ENCODE measurements around the gene NKAIN2. TPM values are rescaled to one million over a fixed set of nuclear protein-coding genes. Genes with fewer than 3 reads are reported as not detected.

The NKAIN2 gene
- total RNA-seq, 2 experiments from 2014 or later = not detected

GRCh38 chr6:124829822-124830221, 1026.2 kb downstream of the NKAIN2 start:
- CTCF ChIA-PET = no interaction called here
- no peaks in the 10 kb centered on the region for H3K9me3 Mint-ChIP-seq (ENCODE audit: low read depth)
- no peak for ATAC-seq
- no peaks in the 10 kb centered on the region for H3K36me3 Mint-ChIP-seq
- DNase-seq = no peak
- H3K4me1 Mint-ChIP-seq = no peaks in the 10 kb centered on the region
- no peak overlapping the region for H3K4me3 Mint-ChIP-seq
- H3K27me3 Mint-ChIP-seq = no peaks in the 10 kb centered on the region
- no peak overlapping the region for H3K27ac Mint-ChIP-seq

DNA sequence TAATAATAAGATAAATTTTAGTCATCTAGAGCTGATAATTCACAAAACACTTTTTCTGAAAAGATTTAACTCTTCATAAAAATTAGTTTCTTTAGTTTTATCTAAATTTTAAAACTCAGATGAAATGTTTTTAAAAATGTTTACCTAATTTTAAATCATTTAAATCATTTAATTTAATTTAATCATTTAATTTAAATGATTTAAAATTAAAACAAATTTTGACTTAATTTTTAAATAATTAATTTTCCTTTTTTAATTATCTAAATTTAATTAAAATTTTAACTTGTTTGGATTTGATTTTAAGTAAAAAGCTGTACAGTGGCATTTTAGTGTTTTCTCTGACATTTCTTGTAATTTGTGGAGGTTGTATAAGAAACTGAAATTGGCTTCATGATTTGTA, 1026.8 kb downstream of the NKAIN2 start:
- no peaks in the 10 kb centered on the region for H3K36me3 Mint-ChIP-seq
- CTCF ChIA-PET = no interaction called here
- H3K4me1 Mint-ChIP-seq = no peaks in the 10 kb centered on the region
- no peaks in the 10 kb centered on the region for H3K27me3 Mint-ChIP-seq
- no peak for ATAC-seq
- DNase-seq = no peak
- H3K27ac Mint-ChIP-seq = no peak overlapping the region
- no peak overlapping the region for H3K4me3 Mint-ChIP-seq
- H3K9me3 Mint-ChIP-seq (ENCODE audit: low read depth) = no peaks in the 10 kb centered on the region

- H3K9me3 Mint-ChIP-seq (ENCODE audit: low read depth) = no peaks in the 10 kb centered on the region
- H3K27ac Mint-ChIP-seq = no peak overlapping the region
These were observed 1050.8 kb downstream of the NKAIN2 start for GRCh38 chr6:124854338-124854922.

DNA sequence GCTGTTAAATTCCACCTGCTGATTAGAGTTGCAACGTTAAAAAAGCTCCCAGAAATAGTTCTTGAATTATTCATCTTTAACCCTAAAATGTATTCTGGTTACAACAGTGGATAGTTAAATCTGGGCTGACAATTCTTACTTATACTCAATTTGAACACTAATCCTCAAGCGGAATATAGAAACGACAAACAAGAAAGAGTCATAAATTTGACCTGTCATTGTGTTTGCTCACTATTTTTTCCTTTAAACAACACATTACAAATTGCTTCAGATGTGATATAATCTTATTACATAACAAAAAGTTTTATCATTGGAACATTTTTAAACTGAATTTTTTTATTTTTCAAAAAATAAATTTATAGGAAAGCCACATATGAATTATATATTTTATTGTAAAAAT, 1054.1 kb downstream of the NKAIN2 start:
- Mint-ChIP-seq H3K36me3 (no peaks in the 10 kb centered on the region), H3K27me3 (no peaks in the 10 kb centered on the region), H3K4me1 (no peaks in the 10 kb centered on the region), H3K9me3 (ENCODE audit: low read depth) (no peaks in the 10 kb centered on the region), H3K27ac (no peak overlapping the region), H3K4me3 (no peak overlapping the region)
- CTCF ChIA-PET = no interaction called here
- ATAC-seq = no peak
- no peak for DNase-seq

More at GRCh38 chr6:124854338-124854922, 1050.8 kb downstream of the NKAIN2 start:
- ATAC-seq (no peak), DNase-seq (no peak)
- Mint-ChIP-seq H3K4me1 (no peaks in the 10 kb centered on the region), H3K4me3 (no peak overlapping the region), H3K27me3 (no peaks in the 10 kb centered on the region), H3K36me3 (no peaks in the 10 kb centered on the region)
- CTCF ChIA-PET = no interaction called here

DNA sequence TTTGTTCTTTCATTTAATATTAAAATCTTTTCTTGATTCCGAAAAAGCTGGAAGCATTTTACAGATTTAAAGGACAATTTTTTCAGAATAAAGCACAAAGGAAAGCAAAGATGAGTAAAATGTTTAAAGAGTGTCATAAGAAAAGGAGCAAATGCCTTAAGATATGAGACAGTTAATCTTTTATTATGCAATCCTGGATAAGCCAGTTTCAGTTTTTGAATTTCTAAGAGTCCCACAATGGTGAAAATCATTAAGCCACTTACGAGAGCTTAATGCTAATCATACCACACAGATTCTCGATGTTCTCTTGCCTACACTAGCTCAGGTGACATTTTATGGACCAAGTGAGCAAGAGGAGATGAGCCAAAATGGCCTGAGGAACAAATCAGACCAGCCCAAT, 1054.9 kb downstream of the NKAIN2 start:
- no peak overlapping the region for H3K4me3 Mint-ChIP-seq
- ATAC-seq = no peak
- H3K4me1 Mint-ChIP-seq = no peaks in the 10 kb centered on the region
- H3K9me3 Mint-ChIP-seq (ENCODE audit: low read depth) = no peaks in the 10 kb centered on the region
- no peak overlapping the region for H3K27ac Mint-ChIP-seq
- DNase-seq = no peak
- H3K27me3 Mint-ChIP-seq = no peaks in the 10 kb centered on the region
- no peaks in the 10 kb centered on the region for H3K36me3 Mint-ChIP-seq
- CTCF ChIA-PET = no interaction called here

GRCh38 chr6:124859366-124859765, 1055.7 kb downstream of the NKAIN2 start:
- CTCF ChIA-PET = no interaction called here
- no peaks in the 10 kb centered on the region for H3K4me1 Mint-ChIP-seq
- DNase-seq (no peak), ATAC-seq (no peak)
- H3K27ac Mint-ChIP-seq = no peak overlapping the region
- no peaks in the 10 kb centered on the region for H3K9me3 Mint-ChIP-seq (ENCODE audit: low read depth)
- no peaks in the 10 kb centered on the region for H3K36me3 Mint-ChIP-seq
- H3K4me3 Mint-ChIP-seq = no peak overlapping the region
- H3K27me3 Mint-ChIP-seq = no peaks in the 10 kb centered on the region

DNA sequence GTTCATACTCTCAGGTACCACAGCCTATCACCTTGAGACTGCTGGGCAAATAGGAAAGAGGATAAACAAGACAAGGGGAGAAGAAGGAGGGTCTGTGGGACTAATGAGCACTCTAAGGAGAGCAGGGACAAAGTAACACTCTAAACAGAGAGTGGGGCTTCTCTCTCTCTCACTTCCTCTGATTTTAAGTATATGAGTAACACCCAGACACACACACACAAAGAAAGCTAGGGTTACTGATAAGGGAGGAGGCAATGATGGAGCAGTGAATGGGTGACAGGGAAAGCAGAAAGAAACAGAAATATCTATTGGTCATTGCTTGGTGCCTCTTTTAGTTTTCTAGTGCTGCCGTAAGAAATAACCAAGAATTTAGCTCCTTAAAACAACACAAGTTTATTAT, 1062.4 kb downstream of the NKAIN2 start:
- Mint-ChIP-seq H3K4me3 (no peak overlapping the region), H3K27me3 (no peaks in the 10 kb centered on the region), H3K36me3 (no peaks in the 10 kb centered on the region), H3K4me1 (no peaks in the 10 kb centered on the region), H3K9me3 (ENCODE audit: low read depth) (no peaks in the 10 kb centered on the region), H3K27ac (no peak overlapping the region)
- DNase-seq = no peak
- CTCF ChIA-PET = no interaction called here
- ATAC-seq = no peak

DNA sequence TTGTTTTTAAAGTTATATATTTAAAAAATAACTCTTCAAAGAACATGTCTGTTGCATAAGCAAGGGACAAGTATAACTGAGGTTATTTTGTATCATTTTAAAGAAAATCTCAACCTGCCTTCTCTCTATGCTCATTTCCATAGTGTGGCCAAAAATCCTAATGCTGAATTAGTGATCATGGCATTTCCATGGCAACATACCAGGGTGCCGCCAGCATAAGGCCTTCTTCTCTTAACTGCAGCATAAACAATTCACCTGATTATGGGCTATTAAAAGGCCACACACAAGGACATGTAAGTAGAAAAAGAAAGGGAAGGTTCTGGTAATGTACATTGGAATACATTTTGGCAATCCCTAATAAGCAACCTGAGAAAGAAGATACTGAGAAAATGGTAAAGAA, 1063.5 kb downstream of the NKAIN2 start:
- no peak overlapping the region for H3K27ac Mint-ChIP-seq
- no peaks in the 10 kb centered on the region for H3K36me3 Mint-ChIP-seq
- H3K9me3 Mint-ChIP-seq (ENCODE audit: low read depth) = no peaks in the 10 kb centered on the region
- no peak overlapping the region for H3K4me3 Mint-ChIP-seq
- ATAC-seq = no peak
- CTCF ChIA-PET = no interaction called here
- no peaks in the 10 kb centered on the region for H3K27me3 Mint-ChIP-seq
- no peak for DNase-seq
- no peaks in the 10 kb centered on the region for H3K4me1 Mint-ChIP-seq

DNA sequence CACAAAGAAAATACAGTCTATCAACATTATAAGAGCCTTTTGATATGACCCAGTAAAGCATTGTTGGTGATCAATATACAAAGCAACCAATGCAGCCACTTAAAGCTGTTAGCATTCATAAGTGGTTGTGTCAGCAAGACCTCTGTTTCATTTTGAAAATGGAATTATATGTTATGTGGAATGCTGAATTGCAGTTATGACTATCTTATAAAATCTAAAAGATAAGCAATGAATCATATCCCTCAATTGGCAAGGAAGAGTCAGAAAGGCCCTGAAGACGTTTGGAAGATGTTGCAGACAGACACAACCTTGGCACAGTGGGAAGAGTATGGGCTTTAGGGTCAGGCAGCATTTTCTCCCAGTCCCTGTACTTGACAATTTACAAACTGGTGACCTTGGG, 1064.8 kb downstream of the NKAIN2 start:
- no peak for ATAC-seq
- Mint-ChIP-seq H3K9me3 (ENCODE audit: low read depth) (no peaks in the 10 kb centered on the region), H3K27me3 (no peaks in the 10 kb centered on the region), H3K4me1 (no peaks in the 10 kb centered on the region), H3K27ac (no peak overlapping the region), H3K4me3 (no peak overlapping the region), H3K36me3 (no peaks in the 10 kb centered on the region)
- DNase-seq = no peak
- CTCF ChIA-PET = no interaction called here

- H3K36me3 Mint-ChIP-seq = no peaks in the 10 kb centered on the region
These were observed 1065.8 kb downstream of the NKAIN2 start for GRCh38 chr6:124869416-124869815.

GRCh38 chr6:124870611-124871459, 1067.2 kb downstream of the NKAIN2 start:
- DNase-seq = no peak
- CTCF ChIA-PET = interaction anchor here (1.1 kb wide), 1 partner anchor 243 kb away, joined by 5 read pairs; no protein-coding TSS in a partner anchor
- Mint-ChIP-seq H3K9me3 (ENCODE audit: low read depth) (no peaks in the 10 kb centered on the region), H3K4me3 (no peak overlapping the region), H3K4me1 (no peaks in the 10 kb centered on the region), H3K27me3 (no peaks in the 10 kb centered on the region), H3K27ac (no peak overlapping the region), H3K36me3 (no peaks in the 10 kb centered on the region)
- no peak for ATAC-seq

More at GRCh38 chr6:124869416-124869815, 1065.8 kb downstream of the NKAIN2 start:
- no peak overlapping the region for H3K4me3 Mint-ChIP-seq
- ATAC-seq (no peak), DNase-seq (no peak)
- no peaks in the 10 kb centered on the region for H3K27me3 Mint-ChIP-seq
- H3K4me1 Mint-ChIP-seq = no peaks in the 10 kb centered on the region
- no peak overlapping the region for H3K27ac Mint-ChIP-seq
- CTCF ChIA-PET = no interaction called here
- H3K9me3 Mint-ChIP-seq (ENCODE audit: low read depth) = no peaks in the 10 kb centered on the region

GRCh38 chr6:124872361-124873065, 1068.8 kb downstream of the NKAIN2 start:
- ATAC-seq (no peak), DNase-seq (no peak)
- Mint-ChIP-seq H3K4me3 (no peak overlapping the region), H3K27ac (no peak overlapping the region), H3K4me1 (no peaks in the 10 kb centered on the region), H3K36me3 (no peaks in the 10 kb centered on the region), H3K9me3 (ENCODE audit: low read depth) (no peaks in the 10 kb centered on the region), H3K27me3 (no peaks in the 10 kb centered on the region)
- CTCF ChIA-PET = interaction anchor here (1.3 kb wide), 1 partner anchor 240 kb away, joined by 3 read pairs; no protein-coding TSS in a partner anchor

DNA sequence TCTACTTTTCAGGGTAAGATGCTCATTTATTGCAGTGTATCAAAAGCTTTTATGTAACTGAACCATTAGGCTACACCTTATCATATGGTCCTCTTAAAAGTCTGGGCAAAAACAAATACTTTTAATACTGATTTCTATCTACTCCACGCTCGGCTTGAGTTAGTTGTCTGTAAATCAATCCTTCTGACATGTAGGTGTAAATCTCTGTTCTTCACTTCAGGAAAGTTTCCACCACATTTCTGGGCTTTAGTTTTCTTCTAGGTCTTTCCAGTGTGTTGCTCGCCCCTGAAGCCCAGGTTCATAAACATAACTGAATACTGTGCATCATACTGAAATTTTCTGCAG, 1069.4 kb downstream of the NKAIN2 start:
- ATAC-seq (no peak), DNase-seq (no peak)
- H3K27ac Mint-ChIP-seq = no peak overlapping the region
- no peaks in the 10 kb centered on the region for H3K9me3 Mint-ChIP-seq (ENCODE audit: low read depth)
- no peaks in the 10 kb centered on the region for H3K36me3 Mint-ChIP-seq
- no peaks in the 10 kb centered on the region for H3K27me3 Mint-ChIP-seq
- CTCF ChIA-PET = interaction anchor here (1.3 kb wide), 1 partner anchor 240 kb away, joined by 3 read pairs; no protein-coding TSS in a partner anchor
- H3K4me3 Mint-ChIP-seq = no peak overlapping the region
- no peaks in the 10 kb centered on the region for H3K4me1 Mint-ChIP-seq
